Upper lobe of right lung (tissue), 1 donor: ENCODE data around the gene TIMP3. TPM values are rescaled to one million over a fixed set of nuclear protein-coding genes. Genes with fewer than 3 reads are reported as not detected.

Experiments used
- ATAC-seq: fragments of 200-7000 bp; cut with Tn5 transposase; one replicate; pipeline ENCODE4 v1.9.1; 2020; ENCODE audit warnings: mild to moderate bottlenecking, moderate library complexity
- DNase-seq: peaks from one replicate; pipeline ENCODE4 v3.0.0-alpha.2; 2020
- H3K27ac ChIP-seq: fragments of 200-600 bp; one replicate; pipeline ENCODE4 v1.8.0; 2022
- H3K27me3 ChIP-seq: fragments of 200-600 bp; one replicate; pipeline ENCODE4 v1.8.0; 2022; ENCODE audit warnings: mild to moderate bottlenecking
- H3K36me3 ChIP-seq: fragments of 200-600 bp; one replicate; pipeline ENCODE4 v1.8.0; 2022
- H3K4me1 ChIP-seq: fragments of 200-600 bp; one replicate; pipeline ENCODE4 v1.8.0; 2022
- H3K4me3 ChIP-seq: fragments of 200-600 bp; one replicate; pipeline ENCODE4 v1.8.0; 2022; ENCODE audit warnings: mild to moderate bottlenecking
- H3K9me3 ChIP-seq: fragments of 200-600 bp; one replicate; pipeline ENCODE4 v1.8.0; 2022
- intact Hi-C: fragments of 100-400 bp; cut with DNase I; formaldehyde crosslinking; loops from one replicate; pipeline ENCODE4 v1.11.0; 2022
- total RNA-seq: library from RNA; stranded (reverse); fragmentation: NEBNext Ultra II Directional; extraction: Animal tissue kit (Norgen Biotek cat#: 25700); gene quantifications from one replicate; pipeline ENCODE4 v1.2.1, GENCODE V29; 2021
- TF ChIP-seq, protein P1 (sequence below): fragments of 200-600 bp; IDR thresholded peaks from one replicate; pipeline ENCODE4 v1.8.0; 2022; ENCODE audit warnings: antibody characterized with exemption
- donor health status: DM: no; HTN: yes; CAD: no; lungs with severe emphysema.

Gene TIMP3
- total RNA-seq, 1 donor from 2014 or later, result 749 TPM

DNA sequence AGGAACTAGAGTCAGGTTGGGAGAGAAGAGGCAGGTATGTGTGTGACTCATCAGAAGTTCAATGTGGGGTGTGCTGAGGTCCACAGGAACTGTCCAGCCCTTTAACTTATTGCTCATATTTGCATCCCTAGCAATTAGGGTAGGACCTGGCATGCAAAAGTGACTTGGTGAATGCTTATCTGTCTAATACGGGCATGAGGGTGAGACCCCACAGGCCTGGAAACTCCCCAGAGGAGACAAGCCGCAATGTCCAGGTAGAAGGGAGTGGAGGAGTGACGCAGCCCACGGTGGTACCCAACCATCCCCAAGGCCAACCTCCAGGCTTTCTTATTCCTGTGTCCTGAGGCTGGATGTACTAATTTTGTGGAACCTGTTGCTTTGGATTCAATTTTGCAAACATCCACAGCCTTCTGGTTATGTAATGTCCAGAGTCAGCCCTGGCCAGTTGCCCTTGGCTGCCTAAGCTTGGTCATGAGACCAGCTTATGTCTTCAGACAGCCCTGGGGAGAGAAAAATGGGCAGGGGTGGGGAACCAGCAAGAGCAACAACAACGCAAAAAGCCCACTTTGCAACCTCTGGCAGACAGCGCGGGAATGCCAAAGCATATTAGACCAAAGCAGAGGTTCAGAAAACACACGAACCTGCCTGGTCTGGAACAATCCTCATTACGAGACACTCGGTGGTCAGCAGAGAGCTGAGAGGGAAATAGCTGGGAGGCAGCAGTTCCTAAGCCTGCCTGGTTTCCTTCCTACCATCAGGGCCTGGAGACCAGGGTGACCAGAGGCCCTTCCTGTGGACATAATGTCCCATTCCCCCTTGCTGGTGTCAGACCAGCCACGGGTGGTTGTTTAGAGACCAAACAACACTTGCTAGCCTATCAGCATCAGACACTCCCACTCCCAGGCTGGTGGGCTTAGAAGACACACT, 49.3 kb downstream of the TIMP3 start:
- H3K4me1 ChIP-seq, result peaks cover 78% of the 10 kb centered on the region
- no peaks in the 10 kb centered on the region for H3K9me3 ChIP-seq
- intact Hi-C loops, result no loop called here
- TF ChIP-seq, protein P1, sequence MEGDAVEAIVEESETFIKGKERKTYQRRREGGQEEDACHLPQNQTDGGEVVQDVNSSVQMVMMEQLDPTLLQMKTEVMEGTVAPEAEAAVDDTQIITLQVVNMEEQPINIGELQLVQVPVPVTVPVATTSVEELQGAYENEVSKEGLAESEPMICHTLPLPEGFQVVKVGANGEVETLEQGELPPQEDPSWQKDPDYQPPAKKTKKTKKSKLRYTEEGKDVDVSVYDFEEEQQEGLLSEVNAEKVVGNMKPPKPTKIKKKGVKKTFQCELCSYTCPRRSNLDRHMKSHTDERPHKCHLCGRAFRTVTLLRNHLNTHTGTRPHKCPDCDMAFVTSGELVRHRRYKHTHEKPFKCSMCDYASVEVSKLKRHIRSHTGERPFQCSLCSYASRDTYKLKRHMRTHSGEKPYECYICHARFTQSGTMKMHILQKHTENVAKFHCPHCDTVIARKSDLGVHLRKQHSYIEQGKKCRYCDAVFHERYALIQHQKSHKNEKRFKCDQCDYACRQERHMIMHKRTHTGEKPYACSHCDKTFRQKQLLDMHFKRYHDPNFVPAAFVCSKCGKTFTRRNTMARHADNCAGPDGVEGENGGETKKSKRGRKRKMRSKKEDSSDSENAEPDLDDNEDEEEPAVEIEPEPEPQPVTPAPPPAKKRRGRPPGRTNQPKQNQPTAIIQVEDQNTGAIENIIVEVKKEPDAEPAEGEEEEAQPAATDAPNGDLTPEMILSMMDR, result no peak
- no peaks in the 10 kb centered on the region for H3K27me3 ChIP-seq
- H3K27ac ChIP-seq, result peak overlapping the region; percentile 78
- peaks cover 67% of the 10 kb centered on the region for H3K36me3 ChIP-seq
- DNase-seq (no peak), ATAC-seq (no peak)
- no peak overlapping the region for H3K4me3 ChIP-seq

DNA sequence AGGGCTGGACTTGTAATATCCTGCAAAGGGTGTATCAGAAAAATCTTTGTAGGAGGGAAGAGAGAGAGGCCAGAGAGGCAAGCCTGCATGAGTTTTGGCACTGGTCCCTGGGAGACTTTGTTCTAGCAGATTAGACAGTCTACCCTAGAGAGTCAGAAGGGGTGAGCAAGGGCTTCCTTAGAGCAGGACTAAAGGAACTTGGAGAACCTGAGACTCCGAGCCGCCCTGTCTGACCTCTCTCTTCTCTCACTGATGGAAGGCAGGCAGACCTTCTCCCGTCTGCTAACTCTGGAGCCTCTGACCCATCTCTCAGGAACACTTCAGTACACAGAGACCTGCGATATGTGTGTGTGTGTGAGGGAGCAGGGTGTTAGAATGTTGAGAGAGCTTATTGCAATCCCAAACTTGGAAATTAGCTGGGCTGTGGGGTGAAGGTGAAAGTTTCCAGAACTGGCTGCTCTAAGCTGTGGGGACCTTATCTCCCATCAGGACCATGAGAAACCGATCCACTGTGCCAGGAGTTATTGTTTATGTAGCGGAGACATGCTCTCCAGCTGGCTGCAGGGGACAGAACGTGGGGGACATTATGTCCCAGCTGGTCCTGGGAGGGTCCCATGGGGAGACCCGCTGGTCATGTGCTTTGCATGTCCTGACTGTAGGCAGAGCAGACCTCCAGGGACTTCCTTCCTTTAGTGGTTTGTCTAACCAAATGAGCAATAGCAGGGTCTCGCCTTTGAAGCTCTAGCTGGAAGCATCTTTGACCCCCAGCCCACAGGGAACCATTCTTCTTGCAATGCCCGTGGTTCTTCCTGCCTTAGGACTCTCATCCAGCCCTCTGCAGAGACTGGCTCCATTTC, 51.1 kb downstream of the TIMP3 start:
- no peaks in the 10 kb centered on the region for H3K27me3 ChIP-seq
- peak overlapping the region; percentile 78 for H3K27ac ChIP-seq
- intact Hi-C loops, result no loop called here
- H3K36me3 ChIP-seq, result peaks cover 78% of the 10 kb centered on the region
- peak; percentile 51 for ATAC-seq
- TF ChIP-seq, protein P1, result no peak
- H3K4me3 ChIP-seq, result no peak overlapping the region
- H3K9me3 ChIP-seq, result no peaks in the 10 kb centered on the region
- no peak for DNase-seq
- peaks cover 65% of the 10 kb centered on the region for H3K4me1 ChIP-seq

DNA sequence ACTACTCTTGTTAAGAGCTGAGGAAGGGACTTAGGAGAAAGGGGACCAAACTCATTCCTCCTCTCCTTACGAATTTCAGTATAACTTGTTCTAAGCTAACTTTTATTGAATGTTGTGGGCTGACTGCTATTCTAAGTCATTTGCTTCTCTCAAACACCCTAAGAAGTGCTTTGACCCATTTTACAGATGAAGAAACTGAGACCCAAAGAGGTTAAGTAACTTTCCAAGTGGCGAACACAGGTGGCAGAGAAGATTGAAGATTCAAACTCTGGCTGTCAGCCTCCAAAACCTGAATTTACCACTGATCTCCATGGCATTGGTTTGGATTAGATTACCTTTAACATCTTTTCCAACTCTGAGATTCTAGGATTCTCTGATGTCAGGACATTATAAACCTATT, 52.2 kb downstream of the TIMP3 start:
- intact Hi-C loops, result no loop called here
- H3K4me3 ChIP-seq, result no peak overlapping the region
- peaks cover 89% of the 10 kb centered on the region for H3K36me3 ChIP-seq
- no peak for DNase-seq
- peak overlapping the region; percentile 55 for H3K27ac ChIP-seq
- TF ChIP-seq, protein P1, result no peak
- no peaks in the 10 kb centered on the region for H3K9me3 ChIP-seq
- no peak for ATAC-seq
- H3K4me1 ChIP-seq, result peaks cover 54% of the 10 kb centered on the region
- no peaks in the 10 kb centered on the region for H3K27me3 ChIP-seq

DNA sequence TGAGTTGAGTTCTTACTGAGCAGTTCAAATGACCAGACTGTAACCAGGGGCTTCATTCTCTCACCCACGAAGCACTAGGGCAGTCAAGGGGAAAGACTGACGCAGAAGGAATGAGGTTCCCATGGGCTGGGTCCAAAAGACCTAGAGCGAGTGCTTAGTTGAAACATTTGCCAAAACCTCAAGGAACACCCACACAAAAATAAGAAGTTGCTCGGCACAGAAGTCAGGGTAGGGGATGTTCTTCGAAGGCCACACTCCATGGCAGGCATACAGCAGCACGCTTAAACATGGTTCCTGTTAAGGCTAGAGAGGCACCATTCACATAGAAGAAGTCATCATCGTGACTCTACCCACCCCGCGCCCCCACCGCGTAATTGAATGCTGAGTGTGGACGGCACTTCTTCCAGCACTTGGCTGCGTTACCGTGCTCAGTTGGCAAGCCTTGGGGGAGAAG, 52.9 kb downstream of the TIMP3 start:
- Histone ChIP-seq H3K27ac (peak overlapping the region; percentile 55), H3K9me3 (no peaks in the 10 kb centered on the region), H3K4me1 (peaks cover 47% of the 10 kb centered on the region), H3K4me3 (no peak overlapping the region), H3K27me3 (no peaks in the 10 kb centered on the region), H3K36me3 (peaks cover 92% of the 10 kb centered on the region)
- DNase-seq (no peak), ATAC-seq (no peak)
- intact Hi-C loops, result no loop called here
- TF ChIP-seq, protein P1, result no peak

DNA sequence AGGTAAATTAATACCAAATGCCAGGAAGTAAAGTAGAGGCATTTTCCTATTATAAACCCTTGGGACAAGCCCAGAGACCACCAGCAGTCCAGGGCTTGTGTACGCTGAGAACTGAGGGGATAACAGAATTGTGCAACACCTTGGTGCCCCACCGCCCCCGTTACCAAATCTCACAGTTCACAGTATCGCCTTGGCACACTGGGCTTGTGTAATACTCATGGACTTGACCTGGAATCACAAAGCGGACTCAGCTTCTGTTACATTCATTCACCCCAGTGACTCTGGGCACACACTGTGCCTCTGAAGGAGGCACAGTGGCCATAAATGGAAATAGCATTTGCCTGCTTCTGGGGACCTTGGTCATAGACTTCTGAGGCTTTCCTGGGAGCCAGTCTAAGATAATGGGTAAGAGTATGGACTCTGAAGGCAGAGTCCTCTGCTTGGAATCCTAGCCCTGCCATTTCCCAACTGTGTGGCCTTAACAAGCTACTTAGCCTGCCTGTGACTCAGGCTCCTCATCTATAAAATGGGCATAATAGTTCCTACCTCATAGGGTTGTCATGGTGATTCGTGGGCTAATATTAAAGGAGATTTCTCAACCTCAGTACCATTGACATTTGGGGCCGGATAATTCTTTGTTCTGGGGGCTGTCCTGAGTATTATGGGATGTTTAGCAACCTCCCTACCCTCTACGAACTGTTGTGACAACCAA, 53.7 kb downstream of the TIMP3 start:
- Histone ChIP-seq H3K27me3 (no peaks in the 10 kb centered on the region), H3K9me3 (no peaks in the 10 kb centered on the region), H3K4me1 (peaks cover 39% of the 10 kb centered on the region), H3K27ac (no peak overlapping the region), H3K4me3 (no peak overlapping the region), H3K36me3 (peaks cover 91% of the 10 kb centered on the region)
- no peak for ATAC-seq
- no peak for DNase-seq
- intact Hi-C loops, result no loop called here
- TF ChIP-seq, protein P1, result no peak
